ENCODE measurements around the gene NXNL1. TPM values are rescaled to one million over a fixed set of nuclear protein-coding genes. Genes with fewer than 3 reads are reported as not detected.

The NXNL1 gene
- total RNA-seq, 3 donors from 2014 or later (not counting 1 experiment from before 2014, with no cell fraction given) = not detected

GRCh38 chr19:17415121-17415520 lies 45.6 kb downstream of the NXNL1 start:
- H3K4me1 Mint-ChIP-seq = peaks cover 15 to 20% of the 10 kb centered on the region in 2 donors

GRCh38 chr19:17414097-17414496 lies 46.6 kb downstream of the NXNL1 start:
- Mint-ChIP-seq H3K9me3 (no peaks in the 10 kb centered on the region), H3K27ac (no peak overlapping the region), H3K27me3 (ENCODE audit: low read depth in 2 of 2) (no peaks in the 10 kb centered on the region), H3K36me3 (no peaks in the 10 kb centered on the region), H3K4me1 (peaks cover 9 to 12% of the 10 kb centered on the region in 2 donors), H3K4me3 (no peak overlapping the region)
- no peak overlapping the region for H3K4me3 ChIP-seq (ENCODE audit: low read length)
- H3K9me3 ChIP-seq (ENCODE audit: control insufficient read depth, insufficient read depth, low read length) = no peaks in the 10 kb centered on the region
- no peak for DNase-seq
- no peak for TF ChIP-seq CTCF (IDR thresholded peaks at IDR 0.05)
- intact Hi-C loops (cut with micrococcal nuclease) = no loop called here
- peaks cover 2% of the 10 kb centered on the region for H3K4me1 ChIP-seq (ENCODE audit: control insufficient read depth, insufficient read depth, low read length)
- no peak for ATAC-seq
- H3K36me3 ChIP-seq (ENCODE audit: control insufficient read depth, insufficient read depth, low read length) = peaks cover 32% of the 10 kb centered on the region
- 98% methylated on average over 8 of the region's 8 CpGs for WGBS (ENCODE audit: insufficient coverage)
- H3K27ac ChIP-seq (ENCODE audit: low read length) = no peak overlapping the region
- no peaks in the 10 kb centered on the region for H3K27me3 ChIP-seq (ENCODE audit: control insufficient read depth, insufficient read depth, low read length)

More at GRCh38 chr19:17415121-17415520, 45.6 kb downstream of the NXNL1 start:
- 95% methylated on average over 6 of the region's 6 CpGs for WGBS (ENCODE audit: insufficient coverage)
- TF ChIP-seq CTCF (IDR thresholded peaks at IDR 0.05) = no peak
- Mint-ChIP-seq H3K27ac (peak overlapping the region in 1 of 2 donors; percentile 14), H3K4me3 (no peak overlapping the region), H3K27me3 (ENCODE audit: low read depth in 2 of 2) (no peaks in the 10 kb centered on the region), H3K9me3 (no peaks in the 10 kb centered on the region), H3K36me3 (no peaks in the 10 kb centered on the region)
- Histone ChIP-seq H3K4me3 (ENCODE audit: low read length) (no peak overlapping the region), H3K9me3 (ENCODE audit: control insufficient read depth, insufficient read depth, low read length) (no peaks in the 10 kb centered on the region), H3K36me3 (ENCODE audit: control insufficient read depth, insufficient read depth, low read length) (peaks cover 29% of the 10 kb centered on the region), H3K27me3 (ENCODE audit: control insufficient read depth, insufficient read depth, low read length) (no peaks in the 10 kb centered on the region), H3K27ac (ENCODE audit: low read length) (no peak overlapping the region), H3K4me1 (ENCODE audit: control insufficient read depth, insufficient read depth, low read length) (peaks cover 7% of the 10 kb centered on the region)
- DNase-seq (no peak), ATAC-seq (no peak)
- intact Hi-C loops (cut with micrococcal nuclease) = no loop called here

GRCh38 chr19:17411801-17412200 lies 48.9 kb downstream of the NXNL1 start:
- Histone ChIP-seq H3K4me3 (ENCODE audit: low read length) (no peak overlapping the region), H3K27me3 (ENCODE audit: control insufficient read depth, insufficient read depth, low read length) (no peaks in the 10 kb centered on the region), H3K9me3 (ENCODE audit: control insufficient read depth, insufficient read depth, low read length) (no peaks in the 10 kb centered on the region), H3K27ac (ENCODE audit: low read length) (no peak overlapping the region), H3K36me3 (ENCODE audit: control insufficient read depth, insufficient read depth, low read length) (peaks cover 32% of the 10 kb centered on the region), H3K4me1 (ENCODE audit: control insufficient read depth, insufficient read depth, low read length) (peaks cover 14% of the 10 kb centered on the region)
- DNase-seq = no peak
- intact Hi-C loops (cut with micrococcal nuclease) = no loop called here
- H3K9me3 Mint-ChIP-seq = no peaks in the 10 kb centered on the region
- peaks cover 21 to 24% of the 10 kb centered on the region in 2 donors for H3K4me1 Mint-ChIP-seq
- H3K27me3 Mint-ChIP-seq (ENCODE audit: low read depth in 2 of 2) = no peaks in the 10 kb centered on the region
- H3K27ac Mint-ChIP-seq = no peak overlapping the region
- H3K36me3 Mint-ChIP-seq = no peaks in the 10 kb centered on the region
- no peak overlapping the region for H3K4me3 Mint-ChIP-seq
- no peak for ATAC-seq
- TF ChIP-seq CTCF (IDR thresholded peaks at IDR 0.05) = no peak
- whole genome bisulfite sequencing (ENCODE audit: insufficient coverage) = 95% methylated on average over 11 of the region's 11 CpGs

- H3K36me3 ChIP-seq (ENCODE audit: control insufficient read depth, insufficient read depth, low read length) = peaks cover 32% of the 10 kb centered on the region
- Mint-ChIP-seq H3K4me1 (peaks cover 38 to 40% of the 10 kb centered on the region in 2 donors), H3K36me3 (no peaks in the 10 kb centered on the region), H3K27me3 (ENCODE audit: low read depth in 2 of 2) (no peaks in the 10 kb centered on the region), H3K4me3 (no peak overlapping the region), H3K9me3 (no peaks in the 10 kb centered on the region), H3K27ac (no peak overlapping the region)
- intact Hi-C loops (cut with micrococcal nuclease) = loop anchor here (10.0 kb wide), 1 partner anchor 75 kb away; the partner anchor contains the start of genes ANO8 and GTPBP3
- H3K4me3 ChIP-seq (ENCODE audit: low read length) = no peak overlapping the region
- DNase-seq (no peak), ATAC-seq (no peak)
- H3K4me1 ChIP-seq (ENCODE audit: control insufficient read depth, insufficient read depth, low read length) = peaks cover 31% of the 10 kb centered on the region
- no peak for TF ChIP-seq CTCF (IDR thresholded peaks at IDR 0.05)
- WGBS (ENCODE audit: insufficient coverage) = 96% methylated on average over 8 of the region's 9 CpGs
- no peaks in the 10 kb centered on the region for H3K27me3 ChIP-seq (ENCODE audit: control insufficient read depth, insufficient read depth, low read length)
- no peak overlapping the region for H3K27ac ChIP-seq (ENCODE audit: low read length)
- H3K9me3 ChIP-seq (ENCODE audit: control insufficient read depth, insufficient read depth, low read length) = no peaks in the 10 kb centered on the region
These were observed 50.7 kb downstream of the NXNL1 start for GRCh38 chr19:17409990-17410389.

Measured in natural killer cell (primary cell).